GM19452 (cell line): ENCODE measurements around the gene NDUFA12.

Experiments used
- ATAC-seq: cut with Tn5 transposase; IDR thresholded peaks from one replicate; pipeline ENCODE4 v1.9.1; 2021; ENCODE audit not compliant: unreplicated experiment

Gene NDUFA12

GRCh38 chr12:94942663-94943062 lies 60.8 kb downstream of the NDUFA12 start:
- ATAC-seq, result no peak

GRCh38 chr12:94941440-94941862 lies 62.0 kb downstream of the NDUFA12 start:
- no peak for ATAC-seq

DNA sequence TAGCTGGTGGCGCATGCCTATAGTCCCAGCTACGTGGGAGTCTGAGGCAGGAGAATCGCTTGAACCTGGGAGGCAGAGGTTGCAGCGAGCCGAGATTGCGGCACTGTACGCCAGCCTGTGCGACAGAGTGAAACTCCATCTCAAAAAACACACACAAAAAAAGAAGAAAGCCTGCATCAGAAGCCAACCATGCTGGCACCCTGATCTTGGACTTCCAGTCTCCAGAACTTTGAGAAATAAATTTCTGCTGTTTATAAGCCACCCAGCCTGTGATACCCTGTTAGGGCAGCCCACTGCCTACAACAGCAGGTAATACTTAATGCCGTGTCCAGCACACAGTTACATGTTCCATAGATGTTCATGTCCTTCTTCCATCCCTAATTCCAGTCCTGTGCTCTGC lies 62.7 kb downstream of the NDUFA12 start:
- ATAC-seq, result no peak

GRCh38 chr12:94938583-94938982 lies 64.9 kb downstream of the NDUFA12 start:
- no peak for ATAC-seq

DNA sequence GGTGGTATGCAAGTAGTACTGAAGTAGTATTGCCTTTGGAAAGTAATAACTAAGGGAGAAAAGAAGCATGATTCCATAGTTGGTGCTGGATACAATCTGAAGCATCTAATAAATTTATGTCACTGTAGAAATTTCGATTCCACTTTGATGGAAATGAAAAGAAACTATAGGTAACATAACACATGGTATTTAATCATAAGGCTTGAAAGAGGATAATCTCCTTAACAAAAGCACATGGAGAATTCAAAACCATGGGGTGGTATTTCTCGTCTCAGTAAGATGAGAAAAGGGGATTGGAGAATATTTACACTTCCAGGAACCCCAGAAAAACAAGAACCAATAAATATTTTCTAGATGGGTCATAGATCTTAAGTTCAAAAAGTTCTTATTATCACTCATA lies 72.7 kb downstream of the NDUFA12 start:
- no peak for ATAC-seq

DNA sequence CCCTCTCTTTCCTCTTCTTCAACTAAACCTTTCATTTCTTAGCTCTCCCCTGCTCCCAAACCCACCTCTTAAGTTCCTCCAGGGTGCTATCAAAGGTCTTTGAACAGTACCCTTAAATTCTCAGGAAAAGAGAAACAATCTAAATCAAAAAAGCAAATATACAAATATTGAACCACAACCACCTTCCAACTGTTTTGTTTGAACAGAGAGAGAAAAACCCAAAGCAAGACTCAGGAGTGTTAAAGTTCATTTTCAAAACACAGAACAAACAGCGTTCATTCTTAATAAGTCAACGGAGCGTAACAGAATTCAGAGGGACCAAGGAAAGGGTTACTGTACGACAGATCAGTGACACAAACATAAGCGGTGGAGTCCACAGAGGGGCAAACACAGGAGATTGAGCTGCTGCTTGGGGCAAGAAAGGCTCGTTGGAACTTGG lies 73.3 kb downstream of the NDUFA12 start:
- no peak for ATAC-seq

DNA sequence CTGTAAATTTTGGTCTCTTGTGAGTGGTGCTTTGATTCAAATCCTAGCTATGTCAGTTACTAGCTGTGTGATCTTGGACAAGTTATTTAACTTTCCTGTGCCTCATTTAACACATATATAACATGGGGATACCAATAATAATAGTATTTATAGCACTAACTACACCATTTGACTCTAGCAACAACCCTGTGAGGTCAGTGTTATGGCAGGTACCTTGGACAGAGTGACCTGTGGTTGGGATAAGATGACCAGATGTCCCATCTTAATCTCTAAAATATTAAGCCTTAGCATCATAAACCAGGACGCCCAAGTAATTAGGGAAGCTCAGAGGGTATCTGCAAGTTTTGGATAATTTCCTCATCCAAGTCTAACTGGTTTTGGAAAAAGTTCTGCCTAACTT lies 73.7 kb downstream of the NDUFA12 start:
- no peak for ATAC-seq

GRCh38 chr12:94925729-94926128 lies 77.8 kb downstream of the NDUFA12 start:
- ATAC-seq, result no peak

GRCh38 chr12:94925206-94925605 lies 78.3 kb downstream of the NDUFA12 start:
- ATAC-seq, result no peak

DNA sequence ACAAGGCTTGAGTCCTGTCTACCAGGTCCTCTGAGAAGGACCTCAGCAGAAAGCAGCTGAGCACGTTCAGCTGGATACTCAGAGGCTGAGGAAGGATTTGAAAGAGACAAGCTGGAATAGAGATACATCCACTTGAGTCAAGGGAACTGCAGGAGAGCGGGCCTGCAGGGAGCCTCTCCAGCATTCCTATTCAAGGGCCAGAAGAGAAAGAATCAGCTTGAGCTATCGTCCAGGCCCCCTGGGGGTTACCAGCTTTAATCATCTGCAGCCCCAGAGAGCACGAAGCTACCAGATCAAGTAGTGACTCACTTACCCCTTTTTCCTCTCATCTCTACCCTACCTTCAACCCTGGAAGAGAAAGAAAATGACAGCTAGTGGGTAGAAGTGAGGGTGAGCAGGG lies 80.9 kb downstream of the NDUFA12 start:
- ATAC-seq, result no peak
